GM19397 (cell line): ENCODE results near the gene PTPRK.
"Not testable (repeated sequence)": the region's sequence is repeated elsewhere in the genome, so short reads cannot be mapped to it uniquely, and the experiment has no call there.

ENCODE experiments used
- ATAC-seq: cut with Tn5 transposase; IDR thresholded peaks from one replicate; pipeline ENCODE4 v1.9.1; 2021; ENCODE audit warnings: mild to moderate bottlenecking, moderate library complexity; ENCODE audit not compliant: unreplicated experiment

Gene PTPRK

DNA sequence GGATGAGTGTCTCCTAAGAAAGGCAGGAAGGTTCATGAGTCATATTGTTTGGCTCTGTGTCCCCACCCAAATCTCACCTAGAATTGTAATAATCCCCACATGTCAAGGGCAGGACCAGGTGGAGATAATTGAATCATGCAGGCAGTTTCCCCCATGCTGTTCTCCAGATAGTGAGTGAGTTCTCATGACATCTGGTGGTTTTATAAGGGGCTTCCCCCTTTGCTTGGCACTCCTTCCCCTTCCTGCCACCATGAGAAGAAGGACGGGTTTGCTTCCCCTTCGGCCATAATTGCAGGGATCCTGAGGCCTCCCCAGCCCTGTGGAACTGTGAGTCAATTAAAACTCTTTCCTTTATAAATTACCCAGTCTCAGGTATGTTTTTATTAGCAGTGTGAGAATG lies 542.2 kb downstream of the PTPRK start:
- not testable (repeated sequence) for ATAC-seq

DNA sequence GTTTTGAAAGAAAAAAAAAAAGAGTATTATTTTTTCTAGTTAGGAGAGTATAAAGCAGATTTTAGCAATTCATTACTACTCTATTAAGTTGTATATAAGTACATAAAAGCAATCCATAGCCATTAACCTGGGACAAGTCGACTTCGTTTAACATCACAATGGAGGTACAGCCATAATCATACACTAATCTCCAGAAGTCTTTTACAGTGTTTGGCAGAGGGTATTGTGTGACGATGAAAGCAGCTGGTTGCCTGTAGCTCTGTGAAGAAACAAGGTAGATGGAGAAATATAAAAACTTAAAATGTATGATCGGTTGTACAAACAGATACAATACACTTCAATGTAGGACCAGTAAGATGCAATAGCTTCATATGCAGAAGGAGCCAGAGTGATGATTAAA lies 543.6 kb downstream of the PTPRK start:
- ATAC-seq = no peak

DNA sequence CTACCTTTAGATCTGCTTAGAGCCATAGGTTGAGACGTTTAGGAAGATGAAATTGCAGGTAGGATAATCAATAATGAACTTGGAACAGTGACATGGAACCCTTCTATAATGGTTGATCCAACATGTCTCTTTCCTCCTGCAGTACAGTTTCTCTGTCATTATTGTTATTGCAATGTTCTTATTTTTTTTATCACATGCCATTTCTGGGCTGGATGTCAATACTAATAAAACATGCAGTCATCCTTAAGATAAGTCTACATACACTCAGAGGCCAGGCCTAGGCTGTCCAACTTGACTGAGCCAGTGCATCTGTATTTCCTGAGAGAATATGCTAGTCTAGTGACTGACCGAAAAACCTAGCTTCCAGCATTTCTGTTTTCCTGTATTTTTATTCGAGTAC lies 544.3 kb downstream of the PTPRK start:
- no peak for ATAC-seq

DNA sequence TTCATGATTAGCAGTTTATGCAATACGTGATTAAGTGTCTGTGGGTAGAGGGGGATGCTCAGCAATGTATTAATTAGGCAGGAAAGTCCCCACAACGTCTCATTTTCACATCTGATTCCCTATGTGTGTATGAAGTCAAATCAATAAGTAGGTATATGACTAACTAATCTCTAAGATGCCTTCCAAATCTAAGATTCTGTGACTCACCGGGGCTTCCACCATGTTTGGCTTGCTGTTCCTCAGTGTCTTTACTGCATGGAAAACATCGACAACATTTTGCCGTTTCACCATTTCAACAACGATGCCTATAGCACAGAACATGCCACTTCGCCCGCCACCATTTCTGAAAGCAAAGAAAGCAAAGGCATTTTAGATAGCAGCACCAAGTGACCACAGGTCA lies 547.6 kb downstream of the PTPRK start:
- ATAC-seq = no peak

DNA sequence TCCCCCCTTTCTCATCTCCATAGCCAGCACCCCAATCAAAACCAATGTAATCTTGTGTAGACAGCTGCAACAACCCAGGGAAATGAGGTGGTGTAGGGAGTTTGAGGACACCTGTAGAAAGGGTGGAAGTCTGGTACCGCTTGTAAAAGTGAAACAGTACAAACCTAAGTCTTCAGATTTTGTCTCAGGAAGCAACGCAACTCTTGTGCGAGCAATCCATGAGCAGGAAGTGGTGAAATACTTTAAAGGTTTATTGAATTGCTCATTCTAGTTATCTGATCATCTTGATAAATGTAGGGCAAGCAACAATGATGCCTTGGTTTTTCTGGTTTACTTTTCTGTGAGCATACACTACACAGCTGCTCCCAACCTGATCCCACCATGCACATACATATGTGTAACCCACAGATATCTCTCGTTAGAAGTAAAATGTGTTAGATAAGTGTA lies 548.4 kb downstream of the PTPRK start:
- no peak for ATAC-seq

DNA sequence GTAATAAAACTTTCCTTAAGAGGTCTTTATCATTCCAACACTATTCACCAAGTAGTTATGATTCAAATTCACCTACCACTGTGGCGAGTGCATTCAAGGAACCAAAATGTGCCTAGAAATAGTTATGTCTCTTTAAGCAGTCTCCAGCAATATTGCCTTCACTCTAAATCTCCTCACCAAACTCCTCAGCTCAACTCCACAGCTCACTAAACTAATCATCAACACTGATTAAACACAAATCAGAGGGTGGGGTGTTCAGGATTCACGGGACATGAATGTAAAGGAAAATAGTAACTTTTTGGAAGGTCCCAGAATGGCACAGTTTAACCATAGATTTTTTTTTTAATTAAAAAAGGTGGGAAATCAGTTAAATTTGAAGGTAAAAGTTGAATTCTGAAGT lies 549.0 kb downstream of the PTPRK start:
- ATAC-seq = no peak

DNA sequence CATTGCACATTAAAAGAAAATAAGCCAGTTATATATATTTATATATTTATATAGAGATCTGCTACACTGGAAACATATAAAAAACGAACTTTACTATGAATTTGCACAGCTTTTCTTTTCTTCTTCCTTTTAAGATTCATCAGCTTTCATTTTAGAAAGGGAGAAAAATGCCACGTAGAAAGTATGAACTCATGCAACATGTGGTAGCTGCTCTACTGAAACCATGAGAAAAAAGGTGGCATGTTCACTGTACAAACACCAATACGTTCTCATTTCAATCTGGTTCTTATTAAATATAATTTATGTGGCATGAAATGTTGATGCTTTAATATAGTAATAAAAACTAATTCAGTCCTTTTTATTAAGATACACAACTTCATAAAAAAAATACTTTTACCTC lies 550.7 kb downstream of the PTPRK start:
- ATAC-seq = no peak

DNA sequence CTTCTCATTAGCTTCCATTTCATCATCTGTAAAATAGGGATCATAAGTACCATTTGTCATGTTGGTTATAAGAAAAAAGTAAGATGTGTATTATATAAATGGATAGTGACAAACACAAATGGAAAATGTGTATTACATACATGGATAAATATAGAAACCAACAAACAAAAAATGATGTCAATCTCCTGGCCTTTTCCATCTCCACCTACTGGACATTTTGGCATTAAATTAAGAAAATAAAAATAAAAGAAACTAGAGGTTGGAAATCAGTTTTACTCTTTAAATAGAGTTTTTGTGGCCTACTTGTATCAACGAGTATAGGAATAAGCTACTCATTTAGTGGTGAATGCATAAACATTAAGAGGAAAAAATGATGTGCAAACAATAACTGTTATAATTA lies 552.0 kb downstream of the PTPRK start:
- ATAC-seq = no peak

DNA sequence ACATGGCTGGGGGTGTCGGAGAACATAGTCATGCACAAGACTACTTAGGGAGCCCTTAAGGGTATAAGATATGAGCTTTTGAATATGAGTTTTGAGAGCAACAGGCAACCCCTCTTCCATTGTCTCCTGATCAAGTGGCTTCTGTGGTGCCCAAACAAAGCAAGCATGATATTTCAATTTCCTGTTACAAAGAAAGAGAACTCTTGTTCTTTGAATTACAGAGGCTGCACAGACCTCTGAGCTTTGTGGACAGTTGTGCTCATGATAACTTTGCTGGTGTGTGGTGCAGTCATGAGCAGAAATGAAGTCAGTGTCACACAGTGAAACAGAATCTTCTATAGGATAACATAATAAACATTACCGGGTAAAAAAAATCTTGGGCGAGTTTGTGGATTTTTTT lies 552.7 kb downstream of the PTPRK start:
- no peak for ATAC-seq

DNA sequence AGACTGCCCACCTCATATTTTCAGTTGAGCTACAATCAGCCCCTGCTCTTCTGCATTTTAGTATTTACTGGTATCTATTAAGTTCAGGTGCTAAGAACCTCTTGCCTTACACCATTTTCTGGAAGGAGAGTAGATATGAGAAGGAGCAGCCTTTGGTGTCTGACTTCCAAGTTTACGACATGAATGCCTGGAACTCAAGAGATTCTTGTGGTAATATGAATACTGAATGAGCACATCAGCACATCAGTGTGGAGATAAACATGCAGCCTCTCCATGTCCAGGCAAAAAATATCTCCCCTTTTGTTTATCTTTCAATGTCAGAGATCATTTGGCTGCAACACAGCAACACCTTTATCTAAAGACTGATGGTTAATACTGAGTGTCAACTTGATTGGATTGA lies 553.8 kb downstream of the PTPRK start:
- no peak for ATAC-seq

DNA sequence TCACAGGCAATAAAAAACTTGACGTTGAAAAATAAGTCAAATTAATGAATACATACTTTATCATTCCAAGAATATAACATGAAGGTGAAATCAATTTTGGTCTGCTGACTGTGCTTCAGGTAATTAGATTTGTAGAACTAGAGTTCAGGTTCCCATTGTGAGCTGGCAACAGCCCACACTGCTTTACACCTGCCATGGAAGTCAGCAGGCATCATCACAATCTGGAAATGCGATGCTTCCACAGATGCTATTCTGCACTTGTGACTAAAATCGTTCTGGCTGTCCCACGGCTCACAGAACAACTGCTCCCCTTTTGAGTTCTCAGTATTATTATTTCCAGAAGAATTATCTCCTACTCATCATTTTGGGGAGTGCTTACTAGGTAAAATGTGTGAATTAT lies 556.9 kb downstream of the PTPRK start:
- no peak for ATAC-seq

DNA sequence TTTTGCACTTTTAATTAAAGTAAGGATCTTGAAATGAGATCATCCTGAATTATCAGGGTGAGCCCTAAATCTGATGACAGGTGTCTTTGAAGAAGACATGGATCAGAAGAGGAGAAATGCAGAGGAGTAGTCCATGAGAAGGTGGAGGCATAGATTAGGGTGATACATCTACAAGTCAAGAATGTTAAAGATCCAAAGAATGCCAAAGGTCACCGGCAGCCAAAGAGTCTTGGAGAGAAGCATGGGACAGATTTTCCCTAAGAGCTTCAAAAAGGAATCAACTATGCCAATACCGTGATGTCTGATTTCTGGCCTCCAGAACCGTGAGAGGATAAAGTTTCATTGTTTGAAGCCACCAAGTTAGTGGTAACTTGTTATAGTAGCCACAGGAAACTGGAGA lies 560.5 kb downstream of the PTPRK start:
- ATAC-seq = no peak

DNA sequence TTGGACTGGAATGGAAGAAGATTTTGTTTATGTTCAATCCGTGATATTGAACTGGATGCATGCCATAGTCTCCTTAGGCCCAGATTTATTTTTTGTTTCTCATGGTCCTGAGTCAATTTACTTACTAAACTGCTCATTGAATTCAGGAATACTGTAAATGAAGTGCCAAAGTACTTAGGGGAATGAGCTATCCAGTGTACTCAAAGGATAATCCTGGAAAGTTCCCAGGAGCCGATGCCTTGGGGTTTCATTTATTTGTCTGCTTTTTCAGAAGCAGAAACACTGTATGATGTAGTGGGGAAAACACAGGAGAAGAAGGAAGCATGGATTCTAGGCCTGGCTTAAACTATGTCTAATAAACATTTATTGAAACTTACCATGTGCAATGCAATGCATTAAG lies 563.4 kb downstream of the PTPRK start:
- no peak for ATAC-seq

DNA sequence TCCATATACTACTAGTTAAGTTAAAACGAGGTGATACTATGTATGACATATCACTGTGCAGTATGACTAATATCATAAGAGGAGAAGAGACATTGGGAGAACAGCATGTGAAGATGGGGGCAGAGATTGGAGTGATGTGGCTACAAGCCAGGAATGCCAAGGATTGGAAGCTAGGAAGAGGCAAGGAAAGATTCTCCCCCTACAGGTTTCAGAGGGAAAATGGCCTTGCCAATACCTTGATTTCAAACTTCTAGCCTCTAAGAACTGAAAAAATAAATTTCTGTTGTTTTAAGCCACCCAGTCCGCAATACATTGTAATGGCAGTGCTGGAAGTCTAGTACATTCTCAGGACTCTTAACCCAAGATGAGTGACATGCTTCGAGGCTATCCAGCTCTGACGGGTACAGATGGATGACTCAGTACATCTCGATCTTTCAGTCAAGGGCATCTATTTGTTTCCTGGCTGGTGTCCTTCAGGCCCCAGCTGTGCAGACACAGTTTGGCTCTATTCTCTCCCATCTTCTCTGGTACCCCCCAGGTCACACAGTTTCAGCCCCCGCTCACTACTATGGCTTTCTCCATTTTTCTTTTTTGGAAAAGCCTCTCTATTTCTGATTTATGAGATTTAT lies 564.0 kb downstream of the PTPRK start:
- ATAC-seq = no peak

DNA sequence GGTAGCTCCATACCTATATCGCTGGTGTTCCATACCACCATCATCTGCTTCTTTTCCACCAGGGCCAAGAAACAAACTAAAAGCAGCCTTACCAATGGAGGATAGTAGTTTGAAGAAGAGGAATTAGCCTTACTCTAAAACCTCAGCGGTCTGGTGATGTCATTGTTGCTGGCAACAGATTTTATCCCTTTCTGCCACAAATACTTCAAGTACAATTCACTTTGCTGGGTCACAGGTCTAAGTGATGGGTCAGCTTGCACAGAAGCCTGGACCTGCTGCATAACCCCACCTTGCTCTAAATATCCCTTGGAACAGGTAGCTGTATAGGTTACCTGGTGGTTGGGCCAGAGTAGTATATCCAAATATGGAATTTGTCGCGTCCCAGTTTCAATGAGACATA lies 566.3 kb downstream of the PTPRK start:
- no peak for ATAC-seq

DNA sequence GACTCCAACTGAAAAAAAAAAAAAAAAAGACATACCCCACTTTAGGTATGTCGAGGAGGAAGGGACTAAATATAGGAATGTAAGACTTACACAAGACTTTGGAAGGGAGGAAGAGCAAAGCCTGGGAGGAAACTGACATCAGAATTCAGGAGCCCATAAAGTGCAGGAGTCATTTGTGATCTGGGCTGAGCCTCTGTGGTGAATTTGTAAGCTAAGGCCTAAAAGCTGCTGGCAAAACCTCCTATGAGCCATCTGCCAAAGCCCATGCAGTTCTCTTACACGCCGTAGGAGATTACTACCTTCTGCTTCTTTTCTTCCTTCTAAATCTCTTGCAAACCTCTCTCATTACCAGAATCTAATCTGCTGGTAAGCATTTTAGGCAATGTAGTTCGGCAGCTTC lies 567.6 kb downstream of the PTPRK start:
- ATAC-seq = no peak

DNA sequence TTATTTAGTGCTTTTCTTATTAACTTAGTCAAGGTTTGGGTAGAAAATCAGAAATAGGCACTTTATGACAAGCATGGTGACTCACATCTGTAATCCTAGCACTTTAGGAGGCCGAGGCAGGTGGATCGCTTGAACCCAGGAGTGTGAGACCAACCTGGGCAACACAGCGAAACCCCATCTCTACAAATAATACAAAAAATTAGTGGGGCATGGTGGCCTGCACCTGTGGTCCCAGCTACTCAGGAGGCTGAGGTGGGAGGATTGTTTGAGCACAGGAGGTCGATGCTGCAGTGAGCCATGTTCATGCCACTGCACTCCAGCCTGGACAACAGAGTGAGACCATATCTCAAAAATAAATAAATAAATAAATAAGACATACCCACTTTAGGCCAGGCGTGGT lies 568.2 kb downstream of the PTPRK start:
- ATAC-seq = peak; percentile 2

DNA sequence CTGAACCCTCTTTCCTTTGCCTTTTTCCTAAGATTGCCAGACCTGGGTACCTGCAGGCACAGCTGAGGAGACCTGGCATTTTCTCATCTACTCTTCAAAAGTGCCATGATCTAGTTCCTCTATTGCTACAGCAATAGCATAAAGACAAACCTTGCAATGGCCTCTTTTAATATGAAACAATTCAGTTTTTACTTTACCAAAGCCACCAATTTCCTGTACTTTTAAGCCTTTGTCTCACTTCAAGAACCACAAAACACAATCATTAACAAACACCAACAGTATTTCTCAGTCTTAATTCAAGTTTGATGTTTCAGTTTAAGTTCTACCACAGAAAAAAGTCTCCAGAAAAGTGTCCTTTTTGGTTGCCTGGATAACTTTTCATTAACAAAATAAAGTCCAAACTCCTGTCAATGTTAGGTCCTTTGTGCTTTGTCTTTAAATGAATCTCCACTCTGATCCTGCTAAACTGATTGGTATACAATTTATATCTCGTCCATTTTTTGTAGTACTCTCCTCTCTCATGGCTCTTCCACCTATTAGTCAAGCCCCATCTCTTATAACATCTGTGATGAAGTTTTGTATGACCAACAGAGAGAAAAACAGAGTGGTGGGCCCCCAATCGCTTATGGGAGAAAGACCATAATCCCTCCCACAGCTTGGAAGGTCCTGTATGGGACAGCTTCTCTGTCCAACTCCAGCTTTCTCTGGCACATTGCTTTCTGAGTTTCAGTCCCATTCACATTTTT lies 569.1 kb downstream of the PTPRK start:
- ATAC-seq = peak; percentile 69

DNA sequence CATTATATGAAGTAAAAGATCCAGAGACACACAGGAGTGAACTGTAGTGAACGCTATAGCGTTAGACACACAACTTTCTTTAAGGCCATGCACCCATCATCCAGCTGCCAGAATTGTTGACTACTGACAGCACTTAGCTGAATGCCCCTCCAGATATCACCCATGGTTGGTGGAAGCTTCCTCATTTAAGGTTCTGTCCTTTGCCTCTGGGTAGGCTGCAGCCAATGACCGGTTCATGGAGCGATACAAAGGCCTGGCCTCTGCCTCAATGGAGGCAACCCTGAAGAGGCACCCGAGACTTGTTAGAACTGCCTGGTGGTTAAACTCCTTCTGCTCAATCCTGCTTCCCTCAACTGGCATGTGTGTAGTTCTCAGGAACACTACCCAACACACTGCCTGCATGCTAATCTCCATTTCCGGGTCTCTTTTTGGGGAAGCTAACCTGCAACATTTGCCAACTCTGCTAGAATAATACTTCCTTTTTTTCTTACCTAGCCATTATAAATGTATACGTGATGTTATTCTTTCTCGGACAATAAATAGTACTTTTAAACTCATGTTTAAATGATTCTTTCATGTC lies 569.7 kb downstream of the PTPRK start:
- peak; percentile 36 for ATAC-seq

DNA sequence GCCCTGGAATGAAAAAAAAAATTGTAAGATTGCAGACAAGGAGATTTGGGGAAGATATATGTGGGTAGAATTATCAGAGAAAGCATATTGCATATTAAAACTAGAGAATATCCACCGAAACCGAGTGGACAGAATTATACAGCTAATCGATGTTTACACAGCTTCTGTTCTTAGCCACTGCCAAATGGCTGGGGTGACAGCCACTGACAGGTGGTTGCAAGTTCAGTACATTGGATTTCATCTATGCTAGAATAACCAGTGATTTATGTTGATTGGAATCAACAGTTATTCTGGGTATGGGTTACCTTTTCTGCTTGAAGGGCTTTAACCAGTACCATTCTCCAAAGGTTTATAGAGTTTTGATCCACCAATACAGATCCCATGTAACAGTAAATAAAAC lies 571.1 kb downstream of the PTPRK start:
- no peak for ATAC-seq

DNA sequence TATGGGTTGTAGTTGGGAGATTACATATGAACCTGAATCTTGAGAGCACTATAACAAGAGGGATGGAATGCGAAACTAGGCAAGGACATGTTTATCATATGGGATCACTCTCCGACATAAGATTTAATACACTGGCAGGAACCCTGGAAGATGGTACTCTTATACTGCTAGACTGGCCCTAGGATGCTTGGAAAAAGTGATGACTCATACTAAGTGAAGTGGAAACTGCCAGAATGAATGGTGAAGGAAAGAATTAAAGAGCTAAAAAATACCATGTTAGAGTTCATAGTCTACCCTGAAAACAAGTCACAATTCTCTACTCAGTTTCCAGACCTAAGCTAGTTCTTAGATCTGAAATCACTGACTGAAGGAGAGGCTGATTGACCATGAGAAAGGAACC lies 574.0 kb downstream of the PTPRK start:
- ATAC-seq = no peak

DNA sequence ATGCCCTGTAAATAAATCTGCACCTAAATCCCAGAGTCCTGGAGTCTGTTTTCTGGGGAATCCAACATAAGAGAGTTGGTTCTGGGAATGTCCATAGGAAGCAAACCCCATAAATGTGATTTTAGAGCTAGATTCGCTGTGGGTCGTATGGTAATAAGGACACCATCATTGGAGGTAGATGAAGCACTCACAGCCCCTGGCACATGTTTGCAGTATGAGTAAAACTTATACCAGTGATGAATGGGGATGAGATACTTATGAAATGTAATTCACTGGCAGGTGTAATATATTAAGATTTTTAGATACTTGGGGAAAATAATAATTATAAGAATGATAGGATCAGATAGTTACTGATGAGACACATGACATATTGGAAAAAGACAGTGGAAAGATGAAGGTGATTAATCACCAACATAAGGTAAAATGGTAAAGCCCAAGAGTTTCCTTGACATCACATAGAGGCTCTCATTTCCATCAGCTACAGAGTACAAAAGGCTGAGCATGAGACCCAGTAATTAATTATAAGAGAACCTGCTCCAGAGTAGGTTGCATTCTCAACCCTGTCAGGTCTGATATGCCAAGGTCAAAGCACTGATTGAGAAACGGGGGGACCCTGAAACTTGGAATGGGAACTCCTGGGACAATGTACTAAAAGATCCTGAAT lies 574.8 kb downstream of the PTPRK start:
- ATAC-seq = no peak
